HG03108 (cell line): ENCODE data around the gene OGA.

Experiments used
- ATAC-seq: cut with Tn5 transposase; IDR thresholded peaks from one replicate; pipeline ENCODE4 v1.9.1; 2021; ENCODE audit warnings: moderate library complexity; ENCODE audit not compliant: unreplicated experiment

Gene OGA

DNA sequence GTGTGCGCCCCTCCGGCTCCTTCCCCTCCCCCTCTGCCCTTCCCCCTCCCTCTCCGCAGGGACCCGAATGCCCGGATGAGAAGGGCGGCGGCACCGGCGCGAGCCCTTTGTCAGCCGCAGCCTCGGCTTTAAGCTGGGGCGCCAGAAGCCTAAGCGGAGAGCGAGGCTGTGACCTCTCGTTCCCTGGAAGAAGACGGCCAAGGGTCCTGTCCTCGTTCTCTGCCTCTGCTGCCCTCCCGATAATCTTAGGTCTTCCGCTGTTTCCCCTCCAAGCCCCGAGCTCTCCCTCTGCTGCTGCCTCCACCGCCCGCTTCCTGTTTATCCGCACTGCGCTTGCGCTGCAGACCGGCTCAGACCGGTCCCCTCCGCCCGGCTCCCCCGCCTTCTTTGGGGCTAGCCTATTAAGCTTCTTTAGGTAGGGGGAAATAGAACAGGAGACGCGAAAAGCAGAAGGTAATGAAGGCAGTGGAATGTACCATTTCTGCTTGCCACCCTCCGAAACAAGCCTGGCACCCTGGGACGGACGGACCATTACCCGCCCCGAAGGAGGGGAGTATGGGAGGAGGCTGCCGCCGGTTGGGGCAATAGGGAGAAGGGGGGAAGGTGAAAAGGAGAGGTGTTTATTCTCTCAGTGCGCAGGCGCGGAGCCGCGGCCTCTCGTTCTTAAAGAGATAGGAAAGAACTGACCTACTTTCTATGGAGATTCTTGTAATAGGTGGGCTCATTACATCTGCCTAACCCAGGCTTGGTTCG is at the start of gene OGA:
OGA (minus strand) TSS at position 326 of the 753 bp plus-strand sequence. CDS start 422 bp downstream, outside the sequence.
- ATAC-seq, result peak; percentile 80

DNA sequence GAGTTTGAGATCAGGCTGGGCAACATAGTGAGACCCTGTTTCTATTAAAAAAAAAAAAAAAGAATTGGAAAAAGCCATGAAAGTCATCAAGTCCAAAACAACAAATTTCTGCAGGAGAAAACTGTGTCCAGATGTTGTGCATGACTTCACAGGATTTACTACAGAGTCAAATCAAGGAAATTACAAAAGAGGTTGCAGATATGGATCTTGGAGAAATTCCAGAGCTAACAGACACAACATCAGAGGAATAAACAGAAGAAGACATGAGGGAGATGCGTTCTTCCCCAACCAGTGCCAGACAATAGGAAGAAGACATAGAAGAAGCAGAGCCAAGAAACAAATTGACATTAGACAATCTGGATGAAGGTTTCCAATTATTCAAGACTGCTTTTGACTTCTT is 49.7 kb upstream of the OGA start:
- no peak for ATAC-seq

DNA sequence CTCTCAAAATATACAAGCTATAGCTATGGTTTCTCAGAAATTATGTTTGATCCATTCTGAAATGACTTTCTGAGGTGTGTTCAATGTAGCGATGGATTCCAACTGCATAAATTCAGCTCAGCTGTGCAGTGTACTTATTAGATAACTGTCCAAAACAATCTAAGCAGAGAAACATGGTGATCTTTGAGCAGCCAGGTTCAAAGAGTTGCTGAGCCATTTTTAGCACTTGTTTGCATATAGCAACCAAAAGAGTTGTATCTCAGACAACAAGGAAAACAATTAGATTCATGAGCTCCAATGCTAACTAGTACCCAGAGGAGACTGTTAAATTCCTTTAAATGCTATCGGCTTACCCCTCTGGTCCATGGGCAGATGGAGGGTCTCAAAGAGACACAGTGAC is 41.3 kb upstream of the OGA start:
- ATAC-seq, result no peak

DNA sequence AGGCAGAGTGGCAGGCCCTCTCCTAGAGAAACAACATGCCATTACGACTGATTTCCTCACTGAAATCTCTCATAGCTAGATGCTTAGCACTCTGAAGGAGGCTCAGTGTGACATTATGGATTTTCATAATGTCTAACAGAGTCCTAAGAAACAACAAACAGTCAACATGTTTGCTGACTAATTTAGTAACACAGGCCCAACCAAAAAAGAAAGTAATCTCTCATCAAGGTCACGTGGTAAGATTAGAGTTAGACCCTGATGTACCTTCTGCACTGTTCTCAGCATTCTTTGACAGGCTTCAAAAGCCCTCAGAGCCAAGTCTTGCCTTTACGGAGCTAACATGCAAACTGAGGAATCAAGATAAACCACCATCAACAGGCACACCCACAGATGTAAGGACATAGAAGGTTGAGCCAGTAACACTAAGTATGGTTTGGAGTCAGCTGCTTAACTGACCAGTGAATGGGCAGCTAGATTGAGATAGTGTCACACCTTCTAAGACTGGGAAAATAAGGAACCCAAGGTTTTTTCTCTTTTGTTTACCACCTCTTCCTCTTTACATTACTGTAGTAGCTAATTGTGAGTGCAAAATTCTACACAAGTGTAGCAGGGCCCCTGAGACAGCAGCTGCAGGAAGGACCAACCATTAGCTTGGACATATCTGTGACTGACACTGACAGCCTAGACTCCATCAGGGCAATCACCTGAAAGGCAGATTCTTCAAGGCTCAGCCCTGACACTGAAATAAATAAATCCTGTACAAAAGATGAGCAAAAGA is 40.7 kb upstream of the OGA start:
- peak; percentile 68 for ATAC-seq

DNA sequence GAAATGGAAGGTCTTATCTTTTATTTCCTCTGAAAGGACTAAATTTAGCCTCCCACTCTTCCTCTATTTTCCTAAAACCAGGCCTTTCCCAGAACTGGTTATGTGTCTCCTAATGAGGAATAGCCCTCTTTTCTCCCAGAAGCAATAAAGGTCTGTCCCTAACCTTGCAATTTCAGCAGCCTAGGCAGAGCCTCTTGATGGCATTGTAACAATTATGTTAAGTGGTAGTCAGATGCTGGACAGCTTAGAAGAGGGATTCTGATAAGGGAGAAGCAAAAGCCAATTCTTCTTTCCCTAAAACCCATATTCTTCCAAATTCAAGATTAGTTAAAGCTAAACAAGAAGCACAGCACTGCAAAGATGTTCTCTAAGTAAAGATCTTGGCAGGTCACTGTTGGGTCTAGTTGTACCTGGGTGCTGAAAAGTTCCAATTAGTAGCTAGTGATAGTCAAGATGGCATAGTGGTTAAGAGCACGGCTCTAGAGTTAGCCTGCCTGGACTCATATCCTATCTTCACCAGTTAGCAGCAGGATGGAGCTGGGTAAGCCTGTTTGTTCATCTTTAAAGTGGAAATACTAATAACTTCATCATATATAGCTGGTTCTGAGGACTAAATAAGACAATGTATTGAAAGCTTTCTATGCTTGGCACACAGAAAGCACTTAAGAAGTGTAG is 39.7 kb upstream of the OGA start:
- ATAC-seq, result no peak

DNA sequence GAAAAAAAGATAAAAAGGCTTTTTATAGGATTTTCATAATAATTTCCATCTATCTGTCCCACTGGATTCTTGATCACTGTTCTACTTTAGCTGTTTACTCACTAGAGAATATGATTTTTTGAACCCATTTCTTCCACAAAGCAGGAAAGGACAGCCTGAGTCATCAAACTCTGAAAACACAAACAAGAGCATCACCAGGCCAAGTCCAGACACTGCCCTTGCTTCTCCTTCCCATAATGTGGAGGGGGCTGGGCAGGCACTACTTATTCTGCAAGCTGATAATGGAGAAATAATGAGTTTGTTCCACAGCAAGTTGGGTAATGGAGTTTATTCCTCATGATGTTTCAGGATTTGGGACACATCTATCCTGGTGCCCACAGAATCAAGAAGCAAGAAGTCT is 38.4 kb upstream of the OGA start:
- no peak for ATAC-seq

DNA sequence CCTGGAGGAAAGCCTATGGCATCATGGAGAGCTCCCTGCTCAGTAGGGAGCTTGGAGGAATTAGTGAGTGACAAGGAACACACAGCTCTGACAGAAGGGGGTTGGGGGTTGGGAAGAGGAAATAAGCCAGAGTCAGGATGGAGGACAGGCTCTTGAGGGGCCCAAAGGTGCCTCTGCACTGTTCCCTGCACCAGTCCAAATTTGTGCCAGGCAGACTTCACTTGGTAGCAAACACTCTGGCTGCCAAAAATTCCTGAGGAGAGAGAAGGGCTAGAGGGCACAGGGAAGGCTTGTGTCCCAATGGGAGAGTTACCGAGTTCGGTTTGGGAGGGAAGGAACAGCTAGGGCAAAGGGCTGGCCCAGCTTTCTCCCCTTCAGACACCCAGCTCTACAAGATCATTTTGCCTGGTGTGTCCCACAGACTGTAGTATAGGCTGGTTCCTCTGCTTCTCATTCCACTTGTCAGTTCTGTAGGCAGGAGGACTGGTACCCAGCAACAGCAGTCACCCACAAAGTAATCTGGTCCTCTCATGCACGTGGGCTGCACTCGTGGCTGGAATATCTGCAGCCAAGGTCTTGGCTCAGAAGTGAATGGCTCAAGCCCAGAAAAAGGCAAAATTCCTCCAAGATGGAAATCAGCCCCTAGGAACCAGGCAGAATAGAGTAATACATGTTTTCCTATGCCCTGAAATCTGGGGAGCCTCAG is 33.3 kb upstream of the OGA start:
- ATAC-seq, result no peak

DNA sequence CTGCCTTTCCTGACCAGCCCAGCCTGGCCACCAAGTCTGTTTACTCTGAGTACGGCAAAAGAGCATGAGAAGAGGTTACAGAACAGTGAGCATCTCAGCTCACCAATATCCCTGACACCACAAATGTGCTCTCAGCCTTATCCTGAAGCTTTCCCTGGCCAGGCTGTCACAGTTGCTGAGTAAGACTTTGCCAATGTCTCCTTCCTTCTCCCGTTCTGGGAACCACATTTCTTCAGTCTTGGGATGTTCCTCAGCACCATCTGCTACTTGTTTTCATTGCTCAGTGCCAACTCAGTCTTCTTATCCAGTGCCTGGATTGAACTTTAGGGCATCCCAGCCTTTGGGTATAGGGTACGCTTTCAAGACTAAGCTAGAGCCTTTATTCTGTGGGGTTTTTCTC is 32.5 kb upstream of the OGA start:
- ATAC-seq, result no peak

DNA sequence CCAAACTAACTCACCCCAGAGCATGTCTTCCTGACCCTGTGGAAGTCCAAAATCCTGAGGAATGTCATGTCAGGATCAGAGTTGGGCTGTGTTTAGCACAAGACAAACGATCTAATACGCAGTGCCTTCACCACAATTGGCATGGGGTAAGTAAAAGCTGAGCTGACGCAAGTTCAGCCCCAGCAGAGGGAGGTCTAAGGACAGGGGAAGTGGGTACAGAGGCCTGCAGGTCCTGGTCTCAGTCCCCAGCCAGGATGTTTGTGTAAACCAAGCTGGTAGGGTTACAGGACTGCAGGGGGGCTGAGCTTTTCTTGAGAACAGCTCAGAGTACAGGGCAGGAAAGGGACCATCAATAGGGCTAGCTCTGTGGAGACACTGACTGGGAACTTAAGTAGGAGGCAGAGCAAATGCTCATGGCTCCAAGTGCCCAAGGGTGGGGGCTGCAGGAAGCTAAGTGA is 30.7 kb upstream of the OGA start:
- ATAC-seq, result no peak

DNA sequence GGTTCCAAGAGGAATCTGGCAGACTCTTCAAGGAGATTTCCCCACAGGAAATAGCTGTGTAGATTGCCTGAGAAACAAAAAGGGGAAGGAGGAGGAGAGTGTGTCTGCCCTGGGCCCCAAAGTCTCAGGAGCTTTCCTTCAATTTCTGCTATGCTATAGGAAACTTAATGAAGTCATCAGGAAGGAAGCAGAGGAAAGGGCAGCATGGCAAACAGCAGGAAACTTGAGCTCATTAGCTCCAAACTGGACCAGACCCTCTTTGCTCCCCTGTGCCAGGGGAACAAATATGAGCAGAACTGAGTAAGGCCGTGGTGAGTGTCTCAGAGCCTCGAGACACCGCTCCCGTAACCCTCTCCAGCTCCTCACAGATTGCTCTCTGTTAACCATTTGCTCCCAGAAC is 30.2 kb upstream of the OGA start:
- ATAC-seq, result no peak

DNA sequence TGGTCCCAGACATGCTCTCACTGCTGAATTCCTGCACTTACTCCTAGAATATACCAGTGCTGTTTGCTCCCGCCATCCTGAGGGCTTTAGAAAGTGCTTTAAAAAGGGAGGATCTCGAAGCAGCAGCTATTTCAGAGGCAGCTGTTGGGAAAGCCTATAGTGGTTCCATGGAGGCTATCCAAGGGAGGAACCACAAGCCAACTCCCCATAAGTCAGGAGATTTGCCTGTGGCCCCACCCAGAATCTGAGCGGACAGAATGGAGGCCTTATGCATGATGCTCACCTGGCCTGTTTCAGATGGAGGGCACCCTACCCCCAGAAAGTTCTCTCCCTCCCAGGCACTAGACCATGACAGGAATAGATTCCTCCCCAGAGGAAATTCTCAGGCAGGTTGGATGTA is 27.6 kb upstream of the OGA start:
- no peak for ATAC-seq

DNA sequence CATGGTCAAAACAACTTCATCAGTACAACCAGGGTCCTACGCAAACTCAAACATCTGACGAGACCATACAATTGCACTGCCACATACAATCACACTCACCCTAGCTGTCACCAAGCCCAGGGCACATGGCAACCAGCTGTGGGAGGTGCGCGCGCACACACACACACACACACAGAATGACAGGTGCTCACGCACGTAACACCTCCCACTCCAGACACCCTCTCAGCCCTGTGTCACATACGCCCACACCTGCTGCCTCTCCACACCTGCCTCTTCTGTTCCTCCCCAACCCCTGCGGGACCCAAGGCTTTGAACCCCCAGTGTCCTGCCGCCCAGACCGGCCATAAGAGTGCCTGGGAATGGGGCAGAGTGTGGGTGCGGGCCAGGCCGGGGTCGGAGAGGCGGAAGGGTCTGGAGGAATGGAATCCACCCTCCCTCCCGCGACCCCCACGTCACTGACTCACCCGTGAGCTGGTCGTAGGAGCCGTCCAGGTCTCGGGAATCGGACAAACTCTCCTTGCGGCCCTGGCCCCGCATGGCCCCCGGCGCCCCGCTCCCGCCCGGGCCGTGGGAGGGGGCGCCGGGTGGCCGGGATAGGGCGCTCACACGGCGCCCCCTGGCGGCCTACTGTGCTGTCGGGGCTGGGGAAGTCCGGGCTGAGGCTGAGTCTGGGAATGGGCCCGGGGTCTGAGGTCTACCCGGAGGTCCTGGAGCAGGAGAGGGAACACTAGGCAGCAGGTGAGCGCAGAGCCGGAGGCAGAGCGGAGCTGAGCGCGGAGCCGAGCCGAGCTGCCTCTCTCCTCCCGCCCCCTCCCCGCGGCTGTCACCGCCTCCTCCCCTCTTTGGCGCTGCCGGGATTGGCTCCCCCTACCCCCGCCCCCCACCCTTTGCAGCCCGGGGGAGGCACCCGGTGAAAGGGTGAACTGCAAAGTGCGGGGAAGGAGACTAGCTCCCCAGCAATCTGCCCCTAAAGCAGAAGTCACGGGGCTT is 25.1 kb upstream of the OGA start, which contains the start of gene KCNIP2:
KCNIP2 (minus strand) TSS at position 769 of the 990 bp plus-strand sequence; CDS start at position 537, 232 bp downstream.
- no peak for ATAC-seq

DNA sequence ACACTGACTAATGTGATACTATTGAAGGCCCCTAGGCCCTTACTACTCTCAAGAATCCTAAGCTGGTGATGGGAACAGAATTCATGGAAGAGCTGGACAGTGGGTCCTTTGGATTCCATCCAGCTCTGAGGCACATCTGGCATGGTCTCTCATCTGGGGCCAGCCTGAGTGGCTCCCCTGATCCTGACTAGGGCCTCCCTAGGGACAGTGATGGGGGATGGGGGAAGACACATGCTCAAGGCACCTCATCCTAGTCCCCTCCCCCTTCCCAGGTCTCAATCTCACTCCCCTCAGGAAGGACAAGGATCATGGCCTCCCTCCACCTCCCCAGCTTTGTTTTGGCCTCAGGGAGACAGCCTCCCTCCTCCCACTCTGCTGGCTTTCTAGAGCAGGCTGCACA is 23.6 kb upstream of the OGA start:
- no peak for ATAC-seq

DNA sequence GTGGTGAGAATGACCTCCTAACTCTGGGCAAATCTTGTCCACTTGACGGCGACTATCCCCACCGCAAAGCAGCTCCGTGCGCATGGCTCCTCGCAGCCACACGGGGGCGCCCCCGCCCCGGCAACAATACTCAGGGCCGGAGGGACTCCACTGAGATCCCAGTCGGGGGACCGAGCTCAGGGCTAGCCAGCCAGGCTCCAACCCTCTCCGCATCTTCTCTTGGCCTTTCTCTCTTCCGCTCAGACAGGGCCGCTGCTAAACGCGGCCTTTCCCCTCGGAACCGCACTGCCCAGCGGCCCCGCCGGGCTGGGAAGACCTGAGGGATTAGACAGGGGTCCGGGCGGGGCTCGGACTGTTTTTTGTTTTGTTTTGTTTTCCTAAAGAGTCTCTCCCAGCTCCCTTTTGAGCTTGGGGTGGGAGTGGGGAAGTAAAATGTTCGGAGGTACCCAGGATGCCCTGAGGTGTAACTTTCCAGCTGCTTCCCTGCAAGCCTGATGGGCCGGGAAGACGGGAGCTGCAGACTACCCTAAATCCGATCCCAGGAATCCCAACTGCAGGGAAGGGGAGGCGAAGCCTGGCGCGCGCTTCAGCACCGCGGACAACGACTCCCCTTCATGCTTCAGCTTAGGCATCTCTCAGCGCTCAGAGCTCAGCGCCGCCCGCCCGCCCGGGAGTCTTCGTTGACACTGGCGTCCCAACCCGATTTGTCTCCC is 22.7 kb upstream of the OGA start:
- peak; percentile 70 for ATAC-seq

DNA sequence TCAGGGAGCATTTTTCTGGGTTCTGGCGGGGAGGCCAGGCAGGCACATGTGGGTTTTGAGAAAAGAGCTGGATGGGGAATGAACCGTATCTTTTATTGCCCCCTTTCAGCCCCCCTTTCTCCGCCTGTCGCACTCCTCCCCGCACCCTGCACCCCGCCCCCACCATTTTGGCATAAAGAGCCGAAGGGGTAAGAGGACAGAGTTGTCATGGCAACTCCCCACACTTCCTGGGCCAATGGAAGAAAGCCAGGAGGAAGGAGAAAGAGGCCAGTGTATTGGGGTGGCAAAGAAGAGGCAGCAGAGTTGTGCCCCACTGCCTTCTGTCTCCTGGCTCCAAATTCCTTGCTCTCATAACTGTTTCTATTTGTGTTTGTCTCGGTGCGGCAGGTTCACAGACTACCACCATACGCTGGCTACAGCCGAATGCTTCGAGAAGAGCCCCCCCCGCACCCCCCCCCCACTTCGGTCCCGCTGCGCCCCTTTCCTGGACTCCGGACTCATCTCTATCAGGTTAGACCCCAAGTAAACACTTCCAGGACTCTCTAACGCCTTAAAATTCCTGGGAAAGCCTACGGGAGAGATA is 21.9 kb upstream of the OGA start:
- no peak for ATAC-seq

DNA sequence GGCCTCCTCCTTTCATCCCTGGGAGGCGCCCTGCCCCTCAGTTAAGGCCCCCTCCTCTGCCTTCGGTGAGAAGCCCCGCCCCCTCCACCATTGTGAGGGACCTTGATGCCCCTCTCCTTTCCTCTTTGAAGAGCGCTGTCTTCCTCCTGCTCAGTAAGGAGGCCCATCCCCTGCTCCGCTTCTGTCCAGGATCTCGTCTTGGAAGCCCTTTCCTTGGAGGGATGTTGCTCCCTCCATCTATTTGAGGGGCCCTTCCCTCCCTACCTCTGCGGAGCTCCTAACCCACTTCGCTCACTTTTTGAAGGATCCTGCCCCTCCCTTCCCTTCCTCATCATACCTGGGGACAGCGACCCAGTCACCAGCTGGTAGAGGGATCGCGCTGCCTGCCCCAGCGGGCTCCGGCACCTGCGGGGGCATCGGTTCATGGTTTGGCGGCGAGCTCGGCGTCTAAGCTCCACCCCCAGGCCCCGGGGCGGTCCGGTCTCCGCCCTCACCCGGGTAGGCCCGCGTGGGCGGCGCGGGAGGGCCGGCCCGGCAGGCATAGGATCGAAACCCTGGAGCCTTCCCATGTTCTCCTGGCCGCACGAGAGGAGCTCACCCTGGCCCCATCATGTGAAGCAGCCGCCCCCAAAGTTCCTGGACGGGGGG is 21.3 kb upstream of the OGA start:
- ATAC-seq, result no peak

DNA sequence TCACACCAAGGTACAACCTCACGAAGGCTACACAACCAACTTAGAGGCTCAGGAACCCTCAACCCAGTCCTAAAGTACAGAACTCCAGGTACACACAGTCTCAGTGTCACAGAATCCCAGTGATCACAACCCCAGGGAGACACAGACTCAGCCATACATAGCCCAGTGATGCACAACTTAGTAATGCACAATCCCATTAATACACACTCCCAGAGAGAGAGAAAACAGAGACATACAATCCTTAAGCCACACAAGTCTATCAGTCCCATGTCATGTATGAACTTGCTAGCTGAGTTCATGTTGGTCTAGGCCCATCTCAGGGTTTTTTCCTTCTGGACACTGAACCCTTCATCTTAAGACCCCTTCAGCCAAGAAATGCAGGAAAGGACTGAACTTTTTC is 20.8 kb upstream of the OGA start:
- ATAC-seq, result no peak

DNA sequence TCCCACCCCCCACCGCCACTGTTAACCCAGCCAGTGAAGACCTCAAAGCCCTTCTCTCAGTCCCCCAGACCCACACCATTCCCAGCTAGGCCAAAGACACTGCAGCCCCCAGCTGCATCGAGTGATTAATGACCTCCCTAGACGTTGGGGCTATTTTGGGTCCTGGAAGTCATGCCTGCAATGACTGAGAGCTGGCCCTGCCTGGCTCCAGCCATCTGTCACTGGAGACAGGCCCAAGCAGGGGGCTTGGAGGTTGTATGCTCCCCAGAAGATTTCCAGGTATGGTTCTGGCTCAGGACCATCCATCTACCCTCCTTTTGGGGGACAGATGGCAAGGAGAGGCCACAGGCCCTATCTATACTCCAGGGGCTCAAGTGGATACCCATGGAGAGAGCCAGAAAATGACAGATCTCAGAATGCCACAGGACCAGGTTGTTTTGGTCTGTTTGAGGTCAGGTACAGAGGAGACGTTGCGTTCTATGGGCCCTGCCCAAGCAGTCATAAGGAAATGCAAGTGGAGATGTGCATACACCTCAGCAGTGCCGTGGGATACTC is 20.2 kb upstream of the OGA start:
- no peak for ATAC-seq
